Mammary epithelial cell (primary cell): ENCODE results near the gene DNASE2B.

Experiments
- CTCF ChIP-seq, 2 donors: IDR thresholded peaks in 1 of 2; conservative IDR thresholded peaks in 1 of 2; 2 replicates each; pipeline ENCODE4 v1.5.1; 2011 to 2012; ENCODE audit warnings: inconsistent platforms in 2 of 2, low read length in 2 of 2, mild to moderate bottlenecking in 2 of 2, control low read depth in 1 of 2, low read depth in 1 of 2; ENCODE audit not compliant: insufficient read depth in 1 of 2; ENCODE audit errors: extremely low read depth in 1 of 2
- EZH2 ChIP-seq: IDR thresholded peaks from 2 replicates; pipeline ENCODE4 v1.6.1; 2012; ENCODE audit warnings: low read length, inconsistent platforms, borderline replicate concordance

GRCh38 chr1:84348759-84349158 lies 49.5 kb upstream of the DNASE2B start:
- no peak for TF ChIP-seq CTCF (conservative IDR thresholded peaks at IDR 0.05 in 1 of 2, IDR thresholded peaks at IDR 0.05 in 1 of 2; ENCODE audit: extremely low read depth in 1 of 2, insufficient read depth in 1 of 2, low read depth in 1 of 2, low read length in 2 of 2)
- TF ChIP-seq EZH2, result no peak
